Psoas muscle (tissue), 8 donors: ENCODE measurements around the gene TMBIM4. TPM values are rescaled to one million over a fixed set of nuclear protein-coding genes. Genes with fewer than 3 reads are reported as not detected.

Experiments
- ATAC-seq, 4 donors: fragments of 200-7000 bp; cut with Tn5 transposase; one replicate each; pipeline ENCODE4 v1.9.1; 2020; ENCODE audit warnings: moderate library complexity in 3 of 4, mild to moderate bottlenecking in 2 of 4
- DNase-seq, 2 donors: peaks; one replicate each; pipeline ENCODE4 v3.0.0-alpha.2; 2020
- H3K27ac ChIP-seq: fragments of 200-600 bp; one replicate; pipeline ENCODE4 v1.8.0; 2022
- H3K27me3 ChIP-seq, 3 donors: fragments of 200-600 bp in 1 of 3; one replicate each; pipeline versions ENCODE4 v1.6.1 to v1.8.0; 2013 to 2022; ENCODE audit warnings: low read length in 2 of 3, mild to moderate bottlenecking in 2 of 3, moderate library complexity in 1 of 3; ENCODE audit not compliant: insufficient read depth in 3 of 3
- H3K36me3 ChIP-seq, 2 donors: fragments of 200-600 bp in 1 of 2; one replicate each; pipeline versions ENCODE4 v1.6.1 to v1.8.0; 2013 to 2022; ENCODE audit warnings: low read depth in 1 of 2, mild to moderate bottlenecking in 1 of 2, moderate library complexity in 1 of 2; ENCODE audit not compliant: insufficient read depth in 1 of 2
- H3K4me1 ChIP-seq: fragments of 200-600 bp; one replicate; pipeline ENCODE4 v1.8.0; 2022
- H3K4me3 ChIP-seq: fragments of 200-600 bp; one replicate; pipeline ENCODE4 v1.8.0; 2022; ENCODE audit warnings: mild to moderate bottlenecking
- H3K9me3 ChIP-seq: fragments of 200-600 bp; one replicate; pipeline ENCODE4 v1.8.0; 2022
- CTCF ChIP-seq: fragments of 200-600 bp; IDR thresholded peaks from one replicate; pipeline ENCODE4 v1.8.0; 2022; ENCODE audit warnings: antibody characterized with exemption
- WGBS, 3 donors: extraction: QIAGEN DNeasy Blood & Tissue Kit; methylation state at CpG; one replicate each; pipeline versions ENCODE4 v1.1.6 to v1.1.7; 2013; 5-methylcytosine and 5-hydroxymethylcytosine counted together
- intact Hi-C, 2 donors: fragments of 100-400 bp; cut with DNase I; formaldehyde crosslinking; loops; one replicate each; pipeline versions ENCODE4 v1.11.0 to v1.14.2; 2022
- polyA plus RNA-seq, 3 donors: library from polyadenylated mRNA; stranded (reverse); fragments of 200-250 nt; gene quantifications; one replicate each; pipeline ENCODE4 v1.2.3, GENCODE V29; 2013
- total RNA-seq, 4 donors: library from RNA; stranded (reverse); fragmentation: NEBNext Ultra II Directional in 2 of 4; extraction: Animal tissue kit (Norgen Biotek cat#: 25700) in 2 of 4; gene quantifications; one replicate each; pipeline versions ENCODE4 v1.2.1 to v1.2.4, GENCODE V29; 2021 to 2023
- donor health status: healthy with polysubstance abuse.
- donor health status: DM: no; HTN: no; CAD: no; lungs with moderate emphysema.
- donor health status: Bipolar disorder and iron deficiency.
- donor health status: healthy.
- donor health status: DM: yes; HTN: yes; CAD: no.
- donor health status: DM: no; HTN: no; CAD: no.
- donor health status: DM: no; HTN: no; CAD: no.
- donor health status: DM: yes; HTN: yes; CAD: no.

Gene TMBIM4
- total and polyA plus RNA-seq, 7 donors, result 35.1 to 64.8 (median 43.2) TPM

DNA sequence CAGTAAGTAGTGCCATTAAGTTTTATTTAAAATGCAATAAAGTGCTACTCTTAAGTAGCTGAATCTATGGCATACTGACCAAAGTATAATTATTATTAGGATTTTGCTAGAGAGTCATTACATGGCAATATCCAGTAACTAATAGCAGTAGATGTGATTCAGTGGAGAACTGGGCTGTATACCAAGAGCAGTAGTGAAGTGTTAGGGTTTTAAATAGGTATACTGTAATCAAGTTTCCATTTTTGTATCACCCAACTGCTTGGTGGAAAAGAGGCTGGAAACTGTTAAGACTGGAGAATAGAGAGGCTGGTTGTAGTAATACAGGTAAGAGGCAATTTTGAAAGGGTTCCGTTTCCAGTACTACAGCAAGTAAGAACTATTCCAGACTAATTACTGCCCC, 25.9 kb downstream of the TMBIM4 start:
- H3K36me3 ChIP-seq, result peaks cover 11 to 65% of the 10 kb centered on the region in 2 donors
- H3K27ac ChIP-seq, result no peak overlapping the region
- intact Hi-C loops, result loop anchor here in 1 of 2 donors (10.0 kb wide), 1 partner anchor 261 kb away; no protein-coding TSS in a partner anchor
- ATAC-seq (peak in 3 of 4 donors; percentile 57 to 88 (median 74)), DNase-seq (no peak)
- H3K4me3 ChIP-seq, result no peak overlapping the region
- no peaks in the 10 kb centered on the region for H3K4me1 ChIP-seq
- TF ChIP-seq CTCF, result no peak
- H3K27me3 ChIP-seq, result no peaks in the 10 kb centered on the region
- peaks cover 12% of the 10 kb centered on the region for H3K9me3 ChIP-seq
- 93 to 100% (median 100%) methylated on average over 1 of the region's 1 CpG for WGBS, 3 donors

DNA sequence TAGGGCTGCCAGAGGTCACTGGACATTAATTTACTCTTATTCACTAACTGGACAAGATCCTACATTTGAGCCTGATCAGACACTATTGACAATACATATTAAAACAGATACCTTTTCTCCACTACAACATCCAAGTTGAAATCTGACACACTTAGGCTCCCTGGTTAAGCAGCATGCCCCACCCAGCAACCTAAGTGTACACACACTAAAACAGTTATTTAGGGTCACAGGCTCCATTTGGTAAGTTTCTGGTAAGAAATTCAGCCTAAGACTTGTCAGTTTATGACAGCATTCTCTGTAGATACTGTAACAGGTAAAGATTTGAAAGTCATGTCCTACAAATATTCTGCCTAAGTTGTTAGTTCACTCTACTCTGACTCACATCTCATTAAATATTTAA, 27.0 kb downstream of the TMBIM4 start:
- H3K4me3 ChIP-seq, result no peak overlapping the region
- peaks cover 12% of the 10 kb centered on the region for H3K9me3 ChIP-seq
- no peak for DNase-seq
- no peak overlapping the region for H3K27ac ChIP-seq
- no peaks in the 10 kb centered on the region for H3K27me3 ChIP-seq
- intact Hi-C loops, result loop anchor here in 1 of 2 donors (10.0 kb wide), 1 partner anchor 262 kb away; no protein-coding TSS in a partner anchor
- no peaks in the 10 kb centered on the region for H3K4me1 ChIP-seq
- no peak for TF ChIP-seq CTCF
- peaks cover 11 to 65% of the 10 kb centered on the region in 2 donors for H3K36me3 ChIP-seq
- ATAC-seq, result no peak

DNA sequence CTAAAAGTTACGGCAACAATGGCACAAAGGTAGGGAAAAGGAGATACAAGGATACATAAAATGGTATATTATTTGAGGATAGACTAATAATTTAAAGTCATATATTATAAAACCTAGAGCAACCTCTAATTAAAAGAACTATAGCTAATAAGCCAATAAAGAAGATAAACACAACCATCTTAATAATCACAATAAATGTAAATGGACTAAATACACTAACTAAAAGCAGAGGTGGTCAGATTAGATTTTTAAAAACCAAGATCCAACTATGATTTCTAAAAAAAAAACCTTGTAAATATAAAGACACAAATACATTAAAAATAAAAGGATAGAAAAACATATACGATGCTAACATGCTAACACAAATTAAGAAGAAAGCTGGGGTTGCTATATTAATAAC, 28.5 kb downstream of the TMBIM4 start:
- Histone ChIP-seq H3K9me3 (peaks cover 12% of the 10 kb centered on the region), H3K27me3 (no peaks in the 10 kb centered on the region), H3K4me3 (no peak overlapping the region), H3K4me1 (no peaks in the 10 kb centered on the region), H3K27ac (no peak overlapping the region), H3K36me3 (peaks cover 11 to 65% of the 10 kb centered on the region in 2 donors)
- 97 to 98% (median 98%) methylated on average over 2 of the region's 2 CpGs for WGBS, 3 donors
- intact Hi-C loops, result loop anchor here in 1 of 2 donors (10.0 kb wide), 1 partner anchor 264 kb away; no protein-coding TSS in a partner anchor
- DNase-seq (no peak), ATAC-seq (no peak)
- TF ChIP-seq CTCF, result no peak

- DNase-seq (no peak), ATAC-seq (no peak)
- Histone ChIP-seq H3K36me3 (peaks cover 11 to 62% of the 10 kb centered on the region in 2 donors), H3K27me3 (no peaks in the 10 kb centered on the region), H3K4me1 (no peaks in the 10 kb centered on the region), H3K4me3 (no peak overlapping the region), H3K9me3 (peaks cover 12% of the 10 kb centered on the region), H3K27ac (no peak overlapping the region)
- TF ChIP-seq CTCF, result no peak
- intact Hi-C loops, result loop anchor here in 1 of 2 donors (10.0 kb wide), 1 partner anchor 264 kb away; no protein-coding TSS in a partner anchor
Observed at GRCh38 chr12:66140731-66141130, 29.1 kb downstream of the TMBIM4 start.

DNA sequence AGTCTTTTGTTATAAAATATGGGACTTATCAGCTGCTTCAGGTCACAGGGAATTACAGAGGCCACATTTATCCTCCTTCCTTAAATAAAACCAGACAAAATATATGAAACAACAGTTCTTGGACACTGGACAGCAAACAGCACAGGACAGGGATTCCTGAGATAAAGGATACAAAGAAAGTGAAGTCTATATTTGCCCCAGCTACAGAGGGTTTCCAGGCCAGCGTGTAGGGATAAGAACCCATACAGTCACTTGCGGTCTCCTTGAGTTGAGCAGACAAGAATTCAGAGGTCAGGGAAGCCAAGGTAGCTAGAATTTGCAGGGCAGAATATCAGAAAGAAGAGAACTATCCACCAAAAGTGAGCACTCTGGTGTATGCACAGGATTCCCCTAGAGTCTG, 30.5 kb downstream of the TMBIM4 start:
- H3K27me3 ChIP-seq, result no peaks in the 10 kb centered on the region
- intact Hi-C loops, result no loop called here
- H3K9me3 ChIP-seq, result peaks cover 12% of the 10 kb centered on the region
- no peaks in the 10 kb centered on the region for H3K4me1 ChIP-seq
- 98 to 100% (median 99%) methylated on average over 2 of the region's 2 CpGs for WGBS, 3 donors
- H3K27ac ChIP-seq, result no peak overlapping the region
- no peak for TF ChIP-seq CTCF
- peaks cover 11 to 58% of the 10 kb centered on the region in 2 donors for H3K36me3 ChIP-seq
- H3K4me3 ChIP-seq, result no peak overlapping the region
- DNase-seq (no peak), ATAC-seq (no peak)
